Right kidney (tissue), 9 donors: ENCODE measurements around the gene SPATA31A6.
"Not testable (repeated sequence)": the region's sequence is repeated elsewhere in the genome, so short reads cannot be mapped to it uniquely, and the experiment has no call there.

Experiments
- DNase-seq: peaks from one replicate; pipeline ENCODE4 v3.0.0-alpha.2; 2016
- long read RNA-seq, 8 donors: transcript quantifications; one replicate each; lab custom pipeline, GENCODE V29; 2026

The SPATA31A6 gene
- long read RNA-seq, donor 1, result 0 reads
- long read RNA-seq, donor 2, result 0 reads
- long read RNA-seq, donor 3, result 0 reads
- long read RNA-seq, donor 4, result 0 reads
- long read RNA-seq, donor 5, result 0 reads
- long read RNA-seq, donor 6, result 0 reads
- long read RNA-seq, donor 7, result 0 reads
- long read RNA-seq, donor 8, result 0 reads

GRCh38 chr9:42183359-42183758, at the start of gene SPATA31A6:
SPATA31A6 (plus strand) TSS chr9:42183659; CDS start chr9:42183688, 29 bp downstream.
- DNase-seq, result not testable (repeated sequence)

GRCh38 chr9:42160299-42160698, 23.2 kb upstream of the SPATA31A6 start:
- DNase-seq, result peak; percentile 0

GRCh38 chr9:42219861-42220260, 36.4 kb downstream of the SPATA31A6 start:
- not testable (repeated sequence) for DNase-seq

- DNase-seq, result not testable (repeated sequence)
These were observed 39.8 kb downstream of the SPATA31A6 start for GRCh38 chr9:42223230-42223629.

- not testable (repeated sequence) for DNase-seq
These were observed 49.6 kb downstream of the SPATA31A6 start for GRCh38 chr9:42233031-42233430.

GRCh38 chr9:42234610-42235009, 51.2 kb downstream of the SPATA31A6 start:
- DNase-seq, result not testable (repeated sequence)

GRCh38 chr9:42235352-42235991, 52.0 kb downstream of the SPATA31A6 start:
- not testable (repeated sequence) for DNase-seq

GRCh38 chr9:42236097-42236496, 52.6 kb downstream of the SPATA31A6 start:
- DNase-seq, result not testable (repeated sequence)

GRCh38 chr9:42237381-42237780, 53.9 kb downstream of the SPATA31A6 start:
- not testable (repeated sequence) for DNase-seq

GRCh38 chr9:42238862-42239261, 55.4 kb downstream of the SPATA31A6 start:
- not testable (repeated sequence) for DNase-seq
